Neutrophil (primary cell): Measurements from ENCODE around the gene HPDL.

Source experiments
- H3K27ac ChIP-seq: fragments of 200-600 bp; sonication (generic); 2 replicates; pipeline ENCODE4 v1.5.1; 2016; ENCODE audit warnings: mild to moderate bottlenecking, moderate library complexity
- H3K27me3 ChIP-seq: fragments of 200-600 bp; sonication (generic); 2 replicates; pipeline ENCODE4 v1.6.0; 2016; ENCODE audit warnings: mild to moderate bottlenecking
- H3K36me3 ChIP-seq: fragments of 200-600 bp; sonication (generic); 2 replicates; pipeline ENCODE4 v1.5.1; 2017
- H3K4me1 ChIP-seq, 2 experiments: fragments of 200-600 bp in 1 of 2; sonication (generic) in 1 of 2; 1 replicate in 1 of 2; 2 replicates in 1 of 2; pipeline versions ENCODE4 v1.5.1 to v1.6.1; 2013 to 2016; ENCODE audit warnings: low read depth in 1 of 2, low read length in 1 of 2, mild to moderate bottlenecking in 1 of 2, moderate library complexity in 1 of 2; ENCODE audit not compliant: control insufficient read depth in 1 of 2, insufficient read depth in 1 of 2
- H3K4me3 ChIP-seq, 2 experiments: fragments of 200-600 bp in 1 of 2; sonication (generic) in 1 of 2; 1 replicate in 1 of 2; 2 replicates in 1 of 2; pipeline ENCODE4 v1.5.1; 2013 to 2016; ENCODE audit warnings: low read depth in 1 of 2, low read length in 1 of 2, mild to moderate bottlenecking in 1 of 2, moderate library complexity in 1 of 2
- H3K9me3 ChIP-seq: fragments of 200-600 bp; sonication (generic); 2 replicates; pipeline ENCODE4 v1.5.1; 2016
- CTCF ChIP-seq: fragments of 200-600 bp; sonication (generic); IDR thresholded peaks from 2 replicates; pipeline ENCODE4 v1.5.1; 2016; ENCODE audit warnings: antibody characterized with exemption

HPDL gene

GRCh38 chr1:45304311-45305081, 22.2 kb upstream of the HPDL start:
- no peaks in the 10 kb centered on the region for H3K9me3 ChIP-seq
- peak overlapping the region; percentile 84 for H3K27ac ChIP-seq
- peaks cover 12 to 17% of the 10 kb centered on the region in 2 experiments for H3K4me1 ChIP-seq

GRCh38 chr1:45305231-45305630, 21.5 kb upstream of the HPDL start:
- no peak overlapping the region for H3K4me3 ChIP-seq
- no peak for TF ChIP-seq CTCF
- H3K4me1 ChIP-seq = peaks cover 12 to 17% of the 10 kb centered on the region in 2 experiments
- H3K9me3 ChIP-seq = no peaks in the 10 kb centered on the region
- H3K27ac ChIP-seq = no peak overlapping the region
- no peaks in the 10 kb centered on the region for H3K27me3 ChIP-seq
- no peaks in the 10 kb centered on the region for H3K36me3 ChIP-seq

More at GRCh38 chr1:45304311-45305081, 22.2 kb upstream of the HPDL start:
- no peaks in the 10 kb centered on the region for H3K27me3 ChIP-seq
- TF ChIP-seq CTCF = no peak
- no peaks in the 10 kb centered on the region for H3K36me3 ChIP-seq
- peak overlapping the region; percentile 87 to 97 for H3K4me3 ChIP-seq

- no peak overlapping the region for H3K27ac ChIP-seq
- no peaks in the 10 kb centered on the region for H3K27me3 ChIP-seq
- no peak for TF ChIP-seq CTCF
- H3K4me1 ChIP-seq = peaks cover 12 to 17% of the 10 kb centered on the region in 2 experiments
- no peaks in the 10 kb centered on the region for H3K36me3 ChIP-seq
- H3K9me3 ChIP-seq = no peaks in the 10 kb centered on the region
- H3K4me3 ChIP-seq = no peak overlapping the region
These were observed 20.4 kb upstream of the HPDL start for GRCh38 chr1:45306319-45306718.

- TF ChIP-seq CTCF = no peak
- H3K27ac ChIP-seq = no peak overlapping the region
- no peaks in the 10 kb centered on the region for H3K9me3 ChIP-seq
- peaks cover 12 to 17% of the 10 kb centered on the region in 2 experiments for H3K4me1 ChIP-seq
- no peak overlapping the region for H3K4me3 ChIP-seq
- H3K27me3 ChIP-seq = no peaks in the 10 kb centered on the region
- no peaks in the 10 kb centered on the region for H3K36me3 ChIP-seq
These were observed 19.8 kb upstream of the HPDL start for GRCh38 chr1:45306905-45307304.

GRCh38 chr1:45314266-45314665, 12.4 kb upstream of the HPDL start:
- TF ChIP-seq CTCF = no peak
- H3K36me3 ChIP-seq = no peaks in the 10 kb centered on the region
- H3K27me3 ChIP-seq = no peaks in the 10 kb centered on the region
- H3K4me1 ChIP-seq = no peaks in the 10 kb centered on the region
- H3K9me3 ChIP-seq = no peaks in the 10 kb centered on the region
- H3K27ac ChIP-seq = no peak overlapping the region
- H3K4me3 ChIP-seq = no peak overlapping the region
